Ascending aorta (tissue), 2 donors: ENCODE measurements around the gene HEXD. TPM values are rescaled to one million over a fixed set of nuclear protein-coding genes. Genes with fewer than 3 reads are reported as not detected.

Experiments used
- DNase-seq, 2 donors: peaks; one replicate each; pipeline ENCODE4 v3.0.0-alpha.2; 2019; ENCODE audit warnings: low spot score in 2 of 2
- H3K27ac ChIP-seq, 2 donors: fragments of 200-600 bp; sonication (generic); one replicate each; pipeline ENCODE4 v1.5.1; 2016 to 2017; ENCODE audit warnings: mild to moderate bottlenecking in 1 of 2
- H3K27me3 ChIP-seq: fragments of 200-600 bp; sonication (generic); one replicate; pipeline ENCODE4 v1.5.1; 2017
- H3K36me3 ChIP-seq, 2 donors: fragments of 200-600 bp; sonication (generic); one replicate each; pipeline ENCODE4 v1.5.1; 2016
- H3K4me1 ChIP-seq, 2 donors: fragments of 200-600 bp; sonication (generic); one replicate each; pipeline ENCODE4 v1.5.1; 2016 to 2017; ENCODE audit warnings: mild to moderate bottlenecking in 1 of 2
- H3K4me3 ChIP-seq, 2 donors: fragments of 200-600 bp; sonication (generic); one replicate each; pipeline ENCODE4 v1.5.1; 2016 to 2017; ENCODE audit warnings: mild to moderate bottlenecking in 1 of 2
- H3K9me3 ChIP-seq, 2 donors: fragments of 200-600 bp; sonication (generic); one replicate each; pipeline ENCODE4 v1.5.1; 2016
- CTCF ChIP-seq, 3 experiments: fragments of 200-600 bp in 2 of 3; fragments of 450-650 bp in 1 of 3; sonication (generic) in 2 of 3; IDR thresholded peaks; one replicate each; pipeline ENCODE4 v1.5.1; 2016 to 2019; ENCODE audit warnings: antibody characterized with exemption in 3 of 3, mild to moderate bottlenecking in 1 of 3, moderate library complexity in 1 of 3
- intact Hi-C: fragments of 100-400 bp; cut with DNase I; formaldehyde crosslinking; loops from one replicate; pipeline ENCODE4 v1.15.1; 2023
- total RNA-seq: library from RNA; depleted of rRNA; stranded (reverse); fragments of >200 nt; gene quantifications from one replicate; pipeline ENCODE4 v1.1.0, GENCODE V29; 2016

Gene HEXD
- total RNA-seq, 1 donor from 2014 or later: 40.4 TPM

GRCh38 chr17:82444284-82444893, 26.2 kb downstream of the HEXD start:
- H3K27ac ChIP-seq: no peak overlapping the region
- no peaks in the 10 kb centered on the region for H3K27me3 ChIP-seq
- H3K9me3 ChIP-seq: no peaks in the 10 kb centered on the region
- peaks cover 26 to 33% of the 10 kb centered on the region in 2 donors for H3K36me3 ChIP-seq
- intact Hi-C loops: no loop called here
- no peak overlapping the region for H3K4me3 ChIP-seq
- peaks cover 0 to 5% of the 10 kb centered on the region in 2 donors for H3K4me1 ChIP-seq
- no peak for DNase-seq
- no peak for TF ChIP-seq CTCF (IDR thresholded peaks at IDR 0.05)

- Histone ChIP-seq H3K4me3 (no peak overlapping the region), H3K36me3 (peaks cover 26 to 27% of the 10 kb centered on the region in 2 donors), H3K27ac (peak overlapping the region in 1 of 2 donors; percentile 44), H3K4me1 (peaks cover 3 to 12% of the 10 kb centered on the region in 2 donors), H3K27me3 (no peaks in the 10 kb centered on the region), H3K9me3 (no peaks in the 10 kb centered on the region)
- TF ChIP-seq CTCF (IDR thresholded peaks at IDR 0.05): no peak
- no peak for DNase-seq
- intact Hi-C loops: no loop called here
Measured at GRCh38 chr17:82444941-82445521, 26.9 kb downstream of the HEXD start.

- TF ChIP-seq CTCF (IDR thresholded peaks at IDR 0.05): no peak
- H3K4me3 ChIP-seq: no peak overlapping the region
- no peaks in the 10 kb centered on the region for H3K9me3 ChIP-seq
- intact Hi-C loops: no loop called here
- peak overlapping the region in 1 of 2 donors; percentile 44 for H3K27ac ChIP-seq
- no peak for DNase-seq
- peaks cover 3 to 13% of the 10 kb centered on the region in 2 donors for H3K4me1 ChIP-seq
- H3K36me3 ChIP-seq: peaks cover 26 to 27% of the 10 kb centered on the region in 2 donors
- H3K27me3 ChIP-seq: no peaks in the 10 kb centered on the region
Measured at GRCh38 chr17:82445542-82445941, 27.4 kb downstream of the HEXD start.

DNA sequence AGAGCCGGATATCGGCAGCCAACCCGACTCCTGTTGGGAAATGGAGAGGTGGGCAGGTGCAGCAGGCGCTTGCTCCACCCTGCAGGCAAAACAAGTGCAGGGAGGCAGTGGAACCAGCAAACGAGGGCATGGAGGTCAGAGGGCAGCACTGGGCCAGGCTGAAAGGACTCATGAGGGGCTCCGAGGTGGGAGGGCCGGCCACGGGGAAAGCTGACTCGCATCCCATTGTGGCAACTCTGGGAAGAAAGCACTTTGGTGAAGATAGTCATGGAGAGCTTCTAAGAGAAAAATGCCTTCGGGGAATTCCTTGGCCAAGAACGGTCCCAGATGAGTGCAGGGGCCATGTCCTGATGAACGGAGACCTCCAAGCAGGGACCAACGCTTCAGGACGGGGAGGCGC, 28.0 kb downstream of the HEXD start:
- Histone ChIP-seq H3K4me1 (peaks cover 4 to 13% of the 10 kb centered on the region in 2 donors), H3K4me3 (no peak overlapping the region), H3K36me3 (peaks cover 26 to 27% of the 10 kb centered on the region in 2 donors), H3K27me3 (no peaks in the 10 kb centered on the region), H3K27ac (no peak overlapping the region), H3K9me3 (no peaks in the 10 kb centered on the region)
- intact Hi-C loops: no loop called here
- no peak for TF ChIP-seq CTCF (IDR thresholded peaks at IDR 0.05)
- DNase-seq: no peak

- H3K27ac ChIP-seq: no peak overlapping the region
- intact Hi-C loops: no loop called here
Measured at GRCh38 chr17:82446649-82447048, 28.5 kb downstream of the HEXD start.

More at GRCh38 chr17:82446649-82447048, 28.5 kb downstream of the HEXD start:
- Histone ChIP-seq H3K36me3 (peaks cover 25 to 27% of the 10 kb centered on the region in 2 donors), H3K4me1 (peaks cover 8 to 16% of the 10 kb centered on the region in 2 donors), H3K9me3 (no peaks in the 10 kb centered on the region), H3K27me3 (no peaks in the 10 kb centered on the region), H3K4me3 (no peak overlapping the region)
- no peak for DNase-seq
- TF ChIP-seq CTCF (IDR thresholded peaks at IDR 0.05): no peak
